Astrocyte of the hippocampus (primary cell): ENCODE data around the gene TM7SF3.

Source experiments
- DNase-seq: peaks from one replicate; pipeline ENCODE4 v3.0.0; 2011; ENCODE audit warnings: low read depth, low spot score

The TM7SF3 gene

DNA sequence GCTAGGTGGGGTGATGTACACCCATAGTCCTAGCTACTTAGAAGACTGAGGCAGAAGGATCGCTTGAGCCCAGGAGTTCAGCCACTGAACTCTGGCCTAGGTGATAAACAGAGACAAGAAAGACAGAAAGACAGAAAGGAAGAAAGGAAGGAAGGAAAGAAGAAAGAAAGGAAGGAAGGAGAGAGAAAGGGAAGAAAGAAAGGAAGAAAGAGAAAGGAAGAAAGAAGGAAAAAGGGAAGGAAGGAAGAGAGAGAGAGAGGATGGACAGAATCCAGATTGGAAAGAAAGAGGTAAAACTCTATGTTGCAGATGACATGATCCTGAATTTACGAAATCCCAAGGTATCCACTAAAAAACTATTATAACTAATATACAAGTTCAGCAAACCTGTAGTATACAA is 84.6 kb downstream of the TM7SF3 start:
- no peak for DNase-seq

DNA sequence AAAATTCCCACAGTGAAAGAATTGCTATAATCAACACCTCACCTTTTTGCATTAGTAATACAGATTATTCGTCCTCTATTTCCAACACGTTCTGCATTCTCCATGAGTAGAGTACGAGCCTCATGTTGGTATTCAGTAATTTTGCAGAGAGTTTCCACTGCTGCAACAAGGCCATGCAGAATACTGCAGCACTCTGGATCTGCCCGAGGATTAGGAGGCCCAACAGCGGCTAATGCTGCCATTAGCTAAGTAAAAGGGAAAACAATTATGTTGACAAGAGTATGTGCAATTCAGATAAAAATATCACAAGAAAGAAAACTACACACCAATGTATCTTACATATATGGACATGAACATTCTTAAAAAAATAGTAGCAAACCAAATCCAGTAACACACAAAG is 85.5 kb downstream of the TM7SF3 start:
- no peak for DNase-seq
